HEK293 (cell line): ENCODE results near the gene RIN1.

Experiments used
- CTCF ChIP-seq: fragments of 450-650 bp; formaldehyde crosslinking; IDR thresholded peaks from 2 replicates; pipeline ENCODE4 v1.5.1; 2016; ENCODE audit warnings: missing biosample characterization, missing genetic modification characterization
- PRDM1 ChIP-seq: fragments of 450-650 bp; formaldehyde crosslinking; IDR thresholded peaks from 2 replicates; pipeline ENCODE4; 2016; ENCODE audit warnings: missing biosample characterization, missing genetic modification characterization
- ZBTB8A ChIP-seq: fragments of 450-650 bp; formaldehyde crosslinking; IDR thresholded peaks from 2 replicates; pipeline ENCODE4 v1.5.1; 2016; ENCODE audit warnings: missing biosample characterization, missing genetic modification characterization
- ZNF146 ChIP-seq: fragments of 450-650 bp; formaldehyde crosslinking; IDR thresholded peaks from 2 replicates; pipeline ENCODE4 v1.5.1; 2016; ENCODE audit warnings: missing biosample characterization, missing genetic modification characterization
- ZSCAN18 ChIP-seq: fragments of 450-650 bp; formaldehyde crosslinking; IDR thresholded peaks from 2 replicates; pipeline ENCODE4 v1.5.1; 2016; ENCODE audit warnings: missing biosample characterization, missing genetic modification characterization
- ZSCAN5A ChIP-seq: fragments of 450-650 bp; formaldehyde crosslinking; IDR thresholded peaks from 2 replicates; pipeline ENCODE4 v1.5.1; 2016; ENCODE audit warnings: missing biosample characterization, missing genetic modification characterization

GRCh38 chr11:66315498-66315885, 20.7 kb downstream of the RIN1 start:
- TF ChIP-seq CTCF (no peak), ZSCAN18 (tag by site-specific recombination) (no peak), ZBTB8A (no peak), ZSCAN5A (tag by site-specific recombination) (no peak), ZNF146 (tag by site-specific recombination) (no peak), PRDM1 (no peak)
